MCF 10A (cell line): Measurements from ENCODE around the gene ELFN2. TPM values are rescaled to one million over a fixed set of nuclear protein-coding genes. Genes with fewer than 3 reads are reported as not detected.
A peak's percentile ranks its signal among the peaks of the same experiment; 100 is the strongest.

ENCODE experiments used
- BruUV-seq: library from RNA; stranded (reverse); fragments of 400-500 nt; replicated peaks from 2 replicates; lab custom pipeline; 2021; lab: Mats Ljungman, UMichigan
- CTCF ChIA-PET: fragments of 300-600 bp; sonication (Branson Sonifier 250); formaldehyde crosslinking; extraction: SDS; loops from one replicate; lab custom pipeline; 2021; ENCODE audit warnings: antibody characterized with exemption, inconsistent platforms; lab: Yijun Ruan, JAX
- POLR2A ChIA-PET: fragments of 300-600, 350-650 bp; sonication (Branson Sonifier 250); formaldehyde crosslinking; extraction: SDS; loops from one replicate; lab custom pipeline; 2020; ENCODE audit warnings: antibody characterized with exemption, inconsistent platforms; lab: Yijun Ruan, JAX
- DNase-seq: peaks from one replicate; pipeline ENCODE4 v3.0.0-alpha.2; 2018; ENCODE audit not compliant: unreplicated experiment
- H3K27ac Mint-ChIP-seq: one replicate; pipeline ENCODE4 v1.8.0; 2022; ENCODE audit warnings: mild to moderate bottlenecking, low read depth, mixed read lengths; ENCODE audit not compliant: unreplicated experiment
- H3K27me3 Mint-ChIP-seq: one replicate; pipeline ENCODE4 v1.8.0; 2022; ENCODE audit warnings: mixed read lengths; ENCODE audit not compliant: insufficient read depth, unreplicated experiment
- H3K36me3 Mint-ChIP-seq: one replicate; pipeline ENCODE4 v1.8.0; 2022; ENCODE audit warnings: mild to moderate bottlenecking, moderate library complexity, mixed read lengths; ENCODE audit not compliant: insufficient read depth, unreplicated experiment
- H3K4me1 Mint-ChIP-seq: one replicate; pipeline ENCODE4 v1.8.0; 2022; ENCODE audit warnings: mixed read lengths; ENCODE audit not compliant: insufficient read depth, unreplicated experiment
- H3K4me3 Mint-ChIP-seq: one replicate; pipeline ENCODE4 v1.8.0; 2022; ENCODE audit warnings: mild to moderate bottlenecking, moderate library complexity, mixed read lengths; ENCODE audit not compliant: unreplicated experiment
- H3K9me3 Mint-ChIP-seq: one replicate; pipeline ENCODE4 v1.8.0; 2022; ENCODE audit warnings: mixed read lengths; ENCODE audit not compliant: unreplicated experiment
- CTCF ChIP-seq: fragments of 200-600 bp; IDR thresholded peaks from one replicate; pipeline ENCODE4 v1.8.0; 2022; ENCODE audit warnings: antibody characterized with exemption, mild to moderate bottlenecking; ENCODE audit not compliant: unreplicated experiment
- intact Hi-C: fragments of 100-400 bp; cut with micrococcal nuclease; formaldehyde crosslinking; loops from 2 replicates; pipeline ENCODE4 v1.14.1; 2022
- total RNA-seq: library from RNA; stranded (reverse); gene quantifications from 2 replicates; pipeline ENCODE4 v1.2.3, GENCODE V29; 2022

ELFN2 gene
- total RNA-seq, 1 experiment from 2014 or later: 4.2 TPM

GRCh38 chr22:37473437-37473946 lies 46.2 kb upstream of the ELFN2 start:
- H3K27me3 Mint-ChIP-seq: no peaks in the 10 kb centered on the region
- BruUV-seq: no TSS peak
- intact Hi-C loops: loop anchor here (10.0 kb wide), 1 partner anchor 91 kb away; the partner anchor contains the start of gene CDC42EP1

DNA sequence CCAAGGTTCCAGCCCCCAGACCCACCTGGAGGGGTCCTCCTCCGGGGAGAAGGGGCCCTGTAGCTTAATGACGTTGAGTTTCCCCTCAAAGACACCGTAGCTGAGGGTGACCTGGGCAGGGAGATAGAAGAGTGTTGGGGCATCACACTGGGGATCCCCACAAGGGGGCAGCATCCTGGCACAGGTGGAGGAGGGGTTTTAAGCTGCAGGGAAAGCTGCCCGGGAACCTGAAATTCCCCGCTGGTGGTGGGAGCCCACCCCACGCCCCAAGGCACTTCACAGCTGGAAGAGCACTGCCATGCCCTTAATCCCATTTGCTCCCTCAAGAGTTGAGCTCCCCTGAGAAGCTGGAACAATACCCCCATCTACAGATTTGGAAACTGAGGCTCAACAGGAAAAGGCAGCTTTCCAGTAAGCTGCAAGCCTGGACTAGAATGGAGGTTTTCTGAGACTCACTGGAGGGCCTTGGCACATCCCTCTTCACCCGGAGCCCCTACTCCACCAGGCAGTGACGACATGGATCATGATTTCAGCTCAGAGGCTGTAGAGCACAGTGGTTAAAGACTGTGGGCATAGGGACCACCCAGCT lies 45.2 kb upstream of the ELFN2 start:
- ChIA-PET POLR2A (interaction anchor here (0.6 kb wide), 1 partner anchor 47 kb away, joined by 4 read pairs; no protein-coding TSS in a partner anchor), CTCF (interaction anchor here (0.5 to 1.9 kb wide), 21 partner anchors 9 to 628 kb away, joined by 3 to 31 read pairs (median 4); partner anchors contain the start of genes CDC42EP1 and MFNG)
- H3K4me3 Mint-ChIP-seq: no peak overlapping the region
- no peaks in the 10 kb centered on the region for H3K4me1 Mint-ChIP-seq
- H3K36me3 Mint-ChIP-seq: no peaks in the 10 kb centered on the region
- TF ChIP-seq CTCF: peak; percentile 63
- H3K9me3 Mint-ChIP-seq: no peaks in the 10 kb centered on the region
- peak; percentile 57 for DNase-seq
- intact Hi-C loops: loop anchor here (1.0 to 10.0 kb wide), 2 partner anchors 92 to 120 kb away; partner anchors contain the start of gene CDC42EP1
- no peaks in the 10 kb centered on the region for H3K27me3 Mint-ChIP-seq
- no TSS peak for BruUV-seq
- H3K27ac Mint-ChIP-seq: no peak overlapping the region

More at GRCh38 chr22:37473437-37473946, 46.2 kb upstream of the ELFN2 start:
- Mint-ChIP-seq H3K4me1 (no peaks in the 10 kb centered on the region), H3K36me3 (no peaks in the 10 kb centered on the region), H3K27ac (no peak overlapping the region), H3K4me3 (no peak overlapping the region), H3K9me3 (no peaks in the 10 kb centered on the region)
- TF ChIP-seq CTCF: no peak
- POLR2A ChIA-PET: no interaction called here
- no peak for DNase-seq
- CTCF ChIA-PET: interaction anchor here (0.5 to 1.9 kb wide), 8 partner anchors 15 to 214 kb away, joined by 3 to 31 read pairs (median 5); no protein-coding TSS in a partner anchor

GRCh38 chr22:37471727-37472417 lies 44.6 kb upstream of the ELFN2 start:
- H3K27ac Mint-ChIP-seq: no peak overlapping the region

More at GRCh38 chr22:37471727-37472417, 44.6 kb upstream of the ELFN2 start:
- Mint-ChIP-seq H3K27me3 (no peaks in the 10 kb centered on the region), H3K4me3 (no peak overlapping the region), H3K4me1 (no peaks in the 10 kb centered on the region), H3K9me3 (no peaks in the 10 kb centered on the region), H3K36me3 (no peaks in the 10 kb centered on the region)
- intact Hi-C loops: loop anchor here (1.0 to 10.0 kb wide), 2 partner anchors 93 to 120 kb away; partner anchors contain the start of gene CDC42EP1
- ChIA-PET CTCF (interaction anchor here (0.6 to 1.9 kb wide), 18 partner anchors 9 to 629 kb away, joined by 3 to 31 read pairs (median 4); partner anchors contain the start of gene CDC42EP1), POLR2A (interaction anchor here (0.6 kb wide), 1 partner anchor 46 kb away, joined by 4 read pairs; no protein-coding TSS in a partner anchor)
- no peak for TF ChIP-seq CTCF
- DNase-seq: no peak
- BruUV-seq: no TSS peak
